ENCODE data around the gene BICD1.

DNA sequence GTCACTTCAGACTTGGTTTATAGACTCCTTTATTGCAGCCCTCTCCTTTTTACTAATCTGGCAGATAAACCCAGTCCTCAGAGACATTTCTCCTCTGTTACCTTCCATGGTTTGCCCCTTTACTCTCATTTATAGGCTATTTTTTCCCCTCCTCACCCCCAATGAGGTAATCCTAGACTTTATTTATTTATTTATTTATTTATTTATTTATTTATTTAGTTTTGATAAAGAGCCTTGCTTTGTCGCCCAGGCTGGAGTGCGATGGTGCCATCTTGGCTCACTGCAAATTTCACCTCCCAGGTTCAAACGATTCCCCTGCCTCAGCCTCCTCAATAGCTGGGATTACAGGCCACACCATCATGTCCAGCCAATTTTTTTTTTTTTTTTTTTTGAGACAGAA, 301.1 kb downstream of the BICD1 start:
- TF ChIP-seq, protein P1, sequence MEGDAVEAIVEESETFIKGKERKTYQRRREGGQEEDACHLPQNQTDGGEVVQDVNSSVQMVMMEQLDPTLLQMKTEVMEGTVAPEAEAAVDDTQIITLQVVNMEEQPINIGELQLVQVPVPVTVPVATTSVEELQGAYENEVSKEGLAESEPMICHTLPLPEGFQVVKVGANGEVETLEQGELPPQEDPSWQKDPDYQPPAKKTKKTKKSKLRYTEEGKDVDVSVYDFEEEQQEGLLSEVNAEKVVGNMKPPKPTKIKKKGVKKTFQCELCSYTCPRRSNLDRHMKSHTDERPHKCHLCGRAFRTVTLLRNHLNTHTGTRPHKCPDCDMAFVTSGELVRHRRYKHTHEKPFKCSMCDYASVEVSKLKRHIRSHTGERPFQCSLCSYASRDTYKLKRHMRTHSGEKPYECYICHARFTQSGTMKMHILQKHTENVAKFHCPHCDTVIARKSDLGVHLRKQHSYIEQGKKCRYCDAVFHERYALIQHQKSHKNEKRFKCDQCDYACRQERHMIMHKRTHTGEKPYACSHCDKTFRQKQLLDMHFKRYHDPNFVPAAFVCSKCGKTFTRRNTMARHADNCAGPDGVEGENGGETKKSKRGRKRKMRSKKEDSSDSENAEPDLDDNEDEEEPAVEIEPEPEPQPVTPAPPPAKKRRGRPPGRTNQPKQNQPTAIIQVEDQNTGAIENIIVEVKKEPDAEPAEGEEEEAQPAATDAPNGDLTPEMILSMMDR (IDR thresholded peaks at IDR 0.05): no peak
- TF ChIP-seq POLR2A (IDR thresholded peaks at IDR 0.05) (no peak), EP300 (IDR thresholded peaks at IDR 0.05) (no peak)
